Lung (tissue), 12 donors: ENCODE measurements around the gene ENTPD6. TPM values are rescaled to one million over a fixed set of nuclear protein-coding genes. Genes with fewer than 3 reads are reported as not detected.

Source experiments
- ATAC-seq: fragments of 200-7000 bp; cut with Tn5 transposase; one replicate; pipeline ENCODE4 v1.9.1; 2020; ENCODE audit warnings: moderate number of reproducible peaks; ENCODE audit not compliant: insufficient read depth, low FRiP score
- DNase-seq, 3 donors: peaks; one replicate each; pipeline ENCODE4 v3.0.0-alpha.2; 2013 to 2017
- H3K27ac ChIP-seq, 2 donors: one replicate each; pipeline ENCODE4 v1.5.1; 2013; ENCODE audit warnings: mild to moderate bottlenecking in 2 of 2, moderate library complexity in 2 of 2, control low read depth in 1 of 2, inconsistent platforms in 1 of 2, low read depth in 1 of 2, low read length in 1 of 2
- H3K27me3 ChIP-seq, 3 donors: one replicate each; pipeline ENCODE4 v1.5.1; 2013; ENCODE audit warnings: low read length in 2 of 3; ENCODE audit not compliant: control insufficient read depth in 3 of 3, insufficient read depth in 3 of 3
- H3K36me3 ChIP-seq, 4 donors: one replicate each; pipeline ENCODE4 v1.5.1; 2013; ENCODE audit warnings: low read length in 4 of 4, mild to moderate bottlenecking in 1 of 4, moderate library complexity in 1 of 4; ENCODE audit not compliant: control insufficient read depth in 4 of 4, insufficient read depth in 4 of 4
- H3K4me1 ChIP-seq, 5 donors: one replicate each; pipeline ENCODE4 v1.5.1; 2013; ENCODE audit warnings: low read length in 5 of 5, mild to moderate bottlenecking in 2 of 5, moderate library complexity in 1 of 5; ENCODE audit not compliant: control insufficient read depth in 5 of 5, insufficient read depth in 5 of 5
- H3K4me3 ChIP-seq: one replicate; pipeline ENCODE4 v1.5.1; 2013; ENCODE audit warnings: mild to moderate bottlenecking, control low read depth, moderate library complexity
- H3K9ac ChIP-seq, 2 donors: one replicate each; pipeline ENCODE4 v1.5.1; 2013; ENCODE audit warnings: low read length in 2 of 2, control low read depth in 1 of 2; ENCODE audit not compliant: insufficient read depth in 1 of 2
- H3K9me3 ChIP-seq, 4 donors: one replicate each; pipeline ENCODE4 v1.5.1; 2013; ENCODE audit warnings: low read length in 3 of 4, mild to moderate bottlenecking in 1 of 4, moderate library complexity in 1 of 4; ENCODE audit not compliant: control insufficient read depth in 4 of 4, insufficient read depth in 3 of 4
- WGBS, 2 donors: extraction: QIAGEN DNeasy Blood & Tissue Kit; methylation state at CpG; one replicate each; pipeline ENCODE4 v1.1.7; 2013; 5-methylcytosine and 5-hydroxymethylcytosine counted together
- polyA plus RNA-seq, 2 donors: library from polyadenylated mRNA; stranded (reverse); fragments of 200-250 nt; gene quantifications; one replicate each; pipeline ENCODE4 v1.2.1, GENCODE V29; 2013
- total RNA-seq, 2 donors: library from RNA; depleted of rRNA in 1 of 2; stranded (reverse); fragments of >200 nt in 1 of 2; gene quantifications; one replicate each; pipeline ENCODE4 v1.2.1, GENCODE V29; 2014 to 2021
- TF ChIP-seq, protein P1 (sequence below): IDR thresholded peaks from 2 replicates; pipeline ENCODE4 v1.5.1; 2012; ENCODE audit warnings: mild to moderate bottlenecking; ENCODE audit errors: control extremely low read depth, extremely low read depth
- donor health status: control.
- donor health status: control.
- donor health status: Bipolar disorder and iron deficiency.
- donor health status: healthy.
- donor health status: DM: yes; HTN: yes; CAD: no.

The ENTPD6 gene
- total and polyA plus RNA-seq, 4 donors = 33.8 to 78.8 (median 52.2) TPM

DNA sequence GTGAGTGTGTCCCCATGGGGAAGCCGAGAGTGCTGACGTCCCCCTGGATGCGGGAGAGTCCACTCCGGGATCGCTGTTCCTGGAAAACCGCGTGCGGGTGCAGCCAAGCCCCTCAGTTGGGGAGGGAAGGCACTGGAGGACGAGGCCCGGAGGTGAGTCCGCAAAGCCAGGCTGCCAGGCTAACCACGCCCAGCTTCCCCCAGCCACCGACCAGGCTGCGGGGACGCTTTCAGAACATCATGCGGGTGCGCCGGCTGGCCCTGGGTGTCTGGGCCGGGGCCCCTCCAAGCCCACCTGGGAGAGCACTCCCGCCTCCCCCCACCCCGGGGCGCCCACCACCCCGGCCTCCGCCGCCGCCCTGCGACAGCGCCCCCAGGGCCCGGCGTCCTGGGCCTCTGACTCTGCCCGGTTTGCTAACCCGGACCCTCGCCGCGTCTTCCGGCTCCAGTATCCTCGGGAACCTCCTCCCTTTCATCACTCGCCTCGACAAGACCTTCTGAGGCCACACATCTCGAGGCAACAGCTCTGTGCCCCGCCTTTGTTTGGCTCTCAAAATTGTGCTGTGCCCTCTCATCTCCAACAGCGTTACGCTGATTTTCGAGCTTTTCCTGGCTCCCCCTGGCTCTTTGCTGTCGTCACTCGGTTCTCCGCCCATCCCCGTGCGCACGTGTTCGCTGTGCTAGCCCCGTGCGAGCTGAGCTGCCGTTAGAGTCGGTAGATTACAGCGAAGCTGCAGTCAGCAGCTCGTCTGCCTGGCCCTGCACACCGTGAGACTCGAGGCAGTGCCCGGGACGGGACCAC, 47.1 kb upstream of the ENTPD6 start:
- Histone ChIP-seq H3K9me3 (no peaks in the 10 kb centered on the region), H3K27ac (no peak overlapping the region), H3K27me3 (peaks cover 0 to 35% (median 29%) of the 10 kb centered on the region in 3 donors), H3K4me1 (peaks cover 0 to 6% (median 0%) of the 10 kb centered on the region in 5 donors), H3K4me3 (no peak overlapping the region), H3K9ac (peak overlapping the region in 1 of 2 donors; percentile 11), H3K36me3 (no peaks in the 10 kb centered on the region)
- WGBS, 2 donors = 6 to 9% methylated on average over 58 to 61 of the region's 61 CpGs
- TF ChIP-seq, protein P1, sequence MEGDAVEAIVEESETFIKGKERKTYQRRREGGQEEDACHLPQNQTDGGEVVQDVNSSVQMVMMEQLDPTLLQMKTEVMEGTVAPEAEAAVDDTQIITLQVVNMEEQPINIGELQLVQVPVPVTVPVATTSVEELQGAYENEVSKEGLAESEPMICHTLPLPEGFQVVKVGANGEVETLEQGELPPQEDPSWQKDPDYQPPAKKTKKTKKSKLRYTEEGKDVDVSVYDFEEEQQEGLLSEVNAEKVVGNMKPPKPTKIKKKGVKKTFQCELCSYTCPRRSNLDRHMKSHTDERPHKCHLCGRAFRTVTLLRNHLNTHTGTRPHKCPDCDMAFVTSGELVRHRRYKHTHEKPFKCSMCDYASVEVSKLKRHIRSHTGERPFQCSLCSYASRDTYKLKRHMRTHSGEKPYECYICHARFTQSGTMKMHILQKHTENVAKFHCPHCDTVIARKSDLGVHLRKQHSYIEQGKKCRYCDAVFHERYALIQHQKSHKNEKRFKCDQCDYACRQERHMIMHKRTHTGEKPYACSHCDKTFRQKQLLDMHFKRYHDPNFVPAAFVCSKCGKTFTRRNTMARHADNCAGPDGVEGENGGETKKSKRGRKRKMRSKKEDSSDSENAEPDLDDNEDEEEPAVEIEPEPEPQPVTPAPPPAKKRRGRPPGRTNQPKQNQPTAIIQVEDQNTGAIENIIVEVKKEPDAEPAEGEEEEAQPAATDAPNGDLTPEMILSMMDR = no peak
- peak; percentile 58 to 65 (median 61) for DNase-seq
- peak; percentile 46 for ATAC-seq

DNA sequence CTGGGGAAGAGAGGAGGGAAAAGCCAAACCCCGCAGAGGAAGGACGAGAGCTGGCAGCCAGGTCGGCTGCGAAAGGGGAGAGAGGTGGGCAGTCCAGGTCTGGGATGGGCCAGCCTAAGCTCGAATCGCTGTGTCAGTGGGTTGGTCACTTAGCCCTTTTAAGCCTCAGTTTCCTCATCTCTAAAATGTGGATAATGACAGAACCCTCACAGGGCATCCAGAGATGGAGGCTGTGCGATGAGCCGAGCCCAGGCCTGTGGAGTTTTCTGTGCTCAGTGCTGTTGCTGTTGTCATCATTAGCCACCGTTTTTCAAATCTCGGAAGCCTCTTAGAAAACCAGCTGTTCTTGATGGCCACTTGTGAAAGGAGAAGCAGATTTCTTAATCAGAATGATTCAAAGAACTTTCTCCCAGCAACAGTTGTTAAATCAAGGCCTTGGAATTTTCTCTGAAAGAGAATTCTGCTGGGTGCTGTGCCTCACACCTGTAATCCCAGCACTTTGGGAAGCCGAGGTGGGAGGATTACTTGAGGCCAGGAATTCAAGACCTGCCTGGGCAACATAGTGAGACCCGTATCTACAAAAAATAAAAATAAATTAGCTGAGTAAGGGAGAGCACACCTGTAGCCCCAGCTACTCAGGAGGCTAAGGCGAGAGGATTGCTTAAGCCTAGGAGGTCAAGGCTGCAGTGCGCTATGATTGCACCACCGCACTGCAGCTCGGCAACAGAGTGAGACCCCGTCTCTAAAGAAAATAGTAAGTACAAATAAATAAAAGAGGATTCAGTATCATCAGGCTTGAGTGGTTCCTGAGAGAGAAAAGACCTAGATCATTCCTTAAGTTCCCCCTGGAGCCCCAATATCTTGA, 46.3 kb upstream of the ENTPD6 start:
- Histone ChIP-seq H3K4me1 (peaks cover 0 to 6% (median 0%) of the 10 kb centered on the region in 5 donors), H3K4me3 (no peak overlapping the region), H3K27ac (no peak overlapping the region), H3K9me3 (no peaks in the 10 kb centered on the region), H3K27me3 (peaks cover 0 to 35% (median 29%) of the 10 kb centered on the region in 3 donors), H3K9ac (no peak overlapping the region), H3K36me3 (no peaks in the 10 kb centered on the region)
- TF ChIP-seq, protein P1 = no peak
- WGBS, 2 donors = 68% methylated on average over 17 of the region's 17 CpGs
- DNase-seq (peak in 1 of 3 donors; percentile 5), ATAC-seq (no peak)

DNA sequence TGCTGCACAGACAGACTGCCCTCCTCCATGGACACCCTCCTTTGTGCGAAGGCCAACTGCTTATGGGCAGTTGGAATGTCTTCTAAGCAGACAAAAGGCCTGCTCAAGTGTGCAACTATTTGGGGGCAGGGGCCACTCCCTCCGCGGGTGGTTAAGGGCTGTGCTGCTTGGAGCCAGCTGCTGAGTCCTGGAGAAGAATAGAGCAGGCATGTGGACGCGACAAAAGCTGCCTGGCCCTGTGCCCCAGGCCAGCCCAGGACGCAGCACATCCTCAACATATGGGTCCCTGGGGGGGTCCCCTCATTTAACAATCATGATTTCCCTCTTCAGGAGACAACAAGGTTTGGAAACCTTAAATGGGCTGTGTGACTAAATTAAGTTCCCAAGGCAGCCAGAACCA, 45.5 kb upstream of the ENTPD6 start:
- Histone ChIP-seq H3K36me3 (no peaks in the 10 kb centered on the region), H3K27me3 (peaks cover 0 to 35% (median 29%) of the 10 kb centered on the region in 3 donors), H3K4me1 (peaks cover 0 to 6% (median 0%) of the 10 kb centered on the region in 5 donors), H3K9ac (no peak overlapping the region), H3K27ac (no peak overlapping the region), H3K4me3 (no peak overlapping the region), H3K9me3 (no peaks in the 10 kb centered on the region)
- 82 to 91% methylated on average over 6 of the region's 6 CpGs for WGBS, 2 donors
- DNase-seq (no peak), ATAC-seq (no peak)
- TF ChIP-seq, protein P1 = no peak
